Endothelial cell (in vitro differentiated cells): ENCODE results near the gene TEN1. TPM values are rescaled to one million over a fixed set of nuclear protein-coding genes. Genes with fewer than 3 reads are reported as not detected.

Experiments used
- DNase-seq: peaks from one replicate; pipeline ENCODE4 v3.0.0; 2021; ENCODE audit warnings: low spot score
- H3K27ac Mint-ChIP-seq: one replicate; pipeline ENCODE4 v1.8.0; 2021; ENCODE audit warnings: mixed read lengths, inconsistent platforms; ENCODE audit not compliant: unreplicated experiment
- H3K27me3 Mint-ChIP-seq: one replicate; pipeline ENCODE4 v1.8.0; 2021; ENCODE audit warnings: mild to moderate bottlenecking, moderate library complexity, mixed read lengths, inconsistent platforms; ENCODE audit not compliant: unreplicated experiment
- H3K36me3 Mint-ChIP-seq: one replicate; pipeline ENCODE4 v1.8.0; 2021; ENCODE audit warnings: mild to moderate bottlenecking, low read depth, mixed read lengths, inconsistent platforms; ENCODE audit not compliant: unreplicated experiment
- H3K4me1 Mint-ChIP-seq: one replicate; pipeline ENCODE4 v1.8.0; 2021; ENCODE audit warnings: mild to moderate bottlenecking, mixed read lengths, inconsistent platforms; ENCODE audit not compliant: unreplicated experiment
- H3K4me3 Mint-ChIP-seq: one replicate; pipeline ENCODE4 v1.8.0; 2021; ENCODE audit warnings: mild to moderate bottlenecking, mixed read lengths, inconsistent platforms; ENCODE audit not compliant: unreplicated experiment
- H3K9me3 Mint-ChIP-seq: one replicate; pipeline ENCODE4 v1.8.0; 2021; ENCODE audit warnings: mixed read lengths, inconsistent platforms; ENCODE audit not compliant: unreplicated experiment
- total RNA-seq: library from RNA; stranded (reverse); fragmentation: NEBNext Ultra II Directional; extraction: Animal tissue kit (Norgen Biotek cat#: 25700); gene quantifications from one replicate; pipeline ENCODE4 v1.2.1, GENCODE V29; 2021; ENCODE audit not compliant: unreplicated experiment
- TF ChIP-seq, protein P1 (sequence below): fragments of 200-600 bp; sonication (generic); IDR thresholded peaks from one replicate; pipeline ENCODE4 v1.5.0; 2021; ENCODE audit warnings: antibody characterized with exemption; ENCODE audit not compliant: unreplicated experiment

The TEN1 gene
- total RNA-seq, 1 donor from 2014 or later, result 22.6 TPM

DNA sequence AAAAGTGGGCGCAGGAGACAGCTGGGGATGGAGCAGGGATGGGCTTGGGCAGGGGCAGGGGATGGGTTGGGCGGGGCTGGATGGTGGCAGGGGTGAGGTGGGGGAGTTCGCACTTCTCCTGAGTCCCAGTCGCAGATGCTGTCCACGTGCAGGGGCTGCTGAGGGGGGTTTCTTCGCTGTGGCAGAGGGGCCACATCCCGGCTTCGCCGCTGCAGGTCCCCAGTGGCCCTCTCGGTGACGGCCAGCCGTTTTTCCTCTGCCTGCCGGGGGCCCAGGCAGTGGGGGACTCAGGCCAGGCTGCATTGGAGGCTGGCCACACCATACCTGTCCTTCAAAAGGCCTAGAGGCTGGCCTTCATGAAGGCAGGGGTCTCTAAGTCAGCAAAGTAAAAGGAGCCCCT, 39.8 kb downstream of the TEN1 start:
- Mint-ChIP-seq H3K36me3 (no peaks in the 10 kb centered on the region), H3K4me1 (peaks cover 6% of the 10 kb centered on the region), H3K9me3 (no peaks in the 10 kb centered on the region), H3K27me3 (peaks cover 9% of the 10 kb centered on the region), H3K4me3 (no peak overlapping the region), H3K27ac (no peak overlapping the region)
- TF ChIP-seq, protein P1, sequence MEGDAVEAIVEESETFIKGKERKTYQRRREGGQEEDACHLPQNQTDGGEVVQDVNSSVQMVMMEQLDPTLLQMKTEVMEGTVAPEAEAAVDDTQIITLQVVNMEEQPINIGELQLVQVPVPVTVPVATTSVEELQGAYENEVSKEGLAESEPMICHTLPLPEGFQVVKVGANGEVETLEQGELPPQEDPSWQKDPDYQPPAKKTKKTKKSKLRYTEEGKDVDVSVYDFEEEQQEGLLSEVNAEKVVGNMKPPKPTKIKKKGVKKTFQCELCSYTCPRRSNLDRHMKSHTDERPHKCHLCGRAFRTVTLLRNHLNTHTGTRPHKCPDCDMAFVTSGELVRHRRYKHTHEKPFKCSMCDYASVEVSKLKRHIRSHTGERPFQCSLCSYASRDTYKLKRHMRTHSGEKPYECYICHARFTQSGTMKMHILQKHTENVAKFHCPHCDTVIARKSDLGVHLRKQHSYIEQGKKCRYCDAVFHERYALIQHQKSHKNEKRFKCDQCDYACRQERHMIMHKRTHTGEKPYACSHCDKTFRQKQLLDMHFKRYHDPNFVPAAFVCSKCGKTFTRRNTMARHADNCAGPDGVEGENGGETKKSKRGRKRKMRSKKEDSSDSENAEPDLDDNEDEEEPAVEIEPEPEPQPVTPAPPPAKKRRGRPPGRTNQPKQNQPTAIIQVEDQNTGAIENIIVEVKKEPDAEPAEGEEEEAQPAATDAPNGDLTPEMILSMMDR, result no peak
- no peak for DNase-seq

DNA sequence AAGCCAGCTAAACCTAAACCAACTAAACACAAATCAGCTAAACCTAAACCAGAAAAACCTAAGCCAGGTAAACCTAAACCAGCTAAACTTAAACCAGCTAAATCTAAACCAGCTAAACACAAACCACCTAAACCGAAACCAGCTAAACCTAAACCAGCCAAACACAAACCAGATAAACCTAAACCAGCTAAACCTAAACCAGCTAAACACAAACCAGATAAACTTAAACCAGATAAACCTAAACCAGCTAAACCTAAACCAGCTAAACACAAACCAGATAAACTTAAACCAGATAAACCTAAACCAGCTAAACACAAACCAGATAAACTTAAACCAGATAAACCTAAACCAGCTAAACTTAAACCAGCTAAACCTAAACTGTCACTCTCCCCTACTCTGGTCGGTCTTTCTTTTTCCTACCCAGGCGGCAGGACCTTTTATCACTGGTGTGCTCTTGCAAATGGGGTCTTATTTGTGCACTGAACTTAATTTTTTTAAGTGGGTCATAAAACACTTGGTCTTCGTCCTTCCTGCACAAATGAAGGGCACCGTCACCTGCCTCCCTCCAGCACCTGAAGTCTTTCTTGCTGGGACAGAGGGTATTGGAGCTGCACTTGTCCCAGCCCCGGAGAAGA, 40.9 kb downstream of the TEN1 start:
- Mint-ChIP-seq H3K9me3 (no peaks in the 10 kb centered on the region), H3K4me1 (peaks cover 6% of the 10 kb centered on the region), H3K4me3 (no peak overlapping the region), H3K27ac (no peak overlapping the region), H3K36me3 (no peaks in the 10 kb centered on the region), H3K27me3 (peaks cover 9% of the 10 kb centered on the region)
- TF ChIP-seq, protein P1, result no peak
- no peak for DNase-seq

DNA sequence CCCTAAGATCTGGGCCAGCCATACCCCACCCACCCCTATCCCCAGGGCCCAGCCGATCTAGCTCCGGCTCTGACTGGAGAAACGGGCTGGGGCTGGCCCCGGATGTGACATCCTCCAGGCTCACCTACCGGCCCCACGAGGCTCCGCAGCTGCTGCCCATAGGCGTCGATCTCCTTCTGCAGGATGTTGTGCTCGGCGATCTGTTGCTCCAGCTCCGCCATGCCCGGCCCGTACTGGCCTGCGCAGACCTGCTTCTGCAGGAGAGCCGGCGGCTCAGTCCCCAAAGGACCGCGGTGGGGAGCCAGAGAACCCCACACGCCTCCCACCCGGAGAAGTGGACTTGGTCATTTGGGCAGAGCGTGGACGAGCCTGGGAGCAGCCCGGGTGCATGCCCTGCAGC, 43.2 kb downstream of the TEN1 start:
- no peak overlapping the region for H3K4me3 Mint-ChIP-seq
- H3K4me1 Mint-ChIP-seq, result peaks cover 6% of the 10 kb centered on the region
- TF ChIP-seq, protein P1, result no peak
- no peak for DNase-seq
- H3K27ac Mint-ChIP-seq, result no peak overlapping the region
- no peaks in the 10 kb centered on the region for H3K36me3 Mint-ChIP-seq
- H3K9me3 Mint-ChIP-seq, result no peaks in the 10 kb centered on the region
- H3K27me3 Mint-ChIP-seq, result peaks cover 12% of the 10 kb centered on the region

DNA sequence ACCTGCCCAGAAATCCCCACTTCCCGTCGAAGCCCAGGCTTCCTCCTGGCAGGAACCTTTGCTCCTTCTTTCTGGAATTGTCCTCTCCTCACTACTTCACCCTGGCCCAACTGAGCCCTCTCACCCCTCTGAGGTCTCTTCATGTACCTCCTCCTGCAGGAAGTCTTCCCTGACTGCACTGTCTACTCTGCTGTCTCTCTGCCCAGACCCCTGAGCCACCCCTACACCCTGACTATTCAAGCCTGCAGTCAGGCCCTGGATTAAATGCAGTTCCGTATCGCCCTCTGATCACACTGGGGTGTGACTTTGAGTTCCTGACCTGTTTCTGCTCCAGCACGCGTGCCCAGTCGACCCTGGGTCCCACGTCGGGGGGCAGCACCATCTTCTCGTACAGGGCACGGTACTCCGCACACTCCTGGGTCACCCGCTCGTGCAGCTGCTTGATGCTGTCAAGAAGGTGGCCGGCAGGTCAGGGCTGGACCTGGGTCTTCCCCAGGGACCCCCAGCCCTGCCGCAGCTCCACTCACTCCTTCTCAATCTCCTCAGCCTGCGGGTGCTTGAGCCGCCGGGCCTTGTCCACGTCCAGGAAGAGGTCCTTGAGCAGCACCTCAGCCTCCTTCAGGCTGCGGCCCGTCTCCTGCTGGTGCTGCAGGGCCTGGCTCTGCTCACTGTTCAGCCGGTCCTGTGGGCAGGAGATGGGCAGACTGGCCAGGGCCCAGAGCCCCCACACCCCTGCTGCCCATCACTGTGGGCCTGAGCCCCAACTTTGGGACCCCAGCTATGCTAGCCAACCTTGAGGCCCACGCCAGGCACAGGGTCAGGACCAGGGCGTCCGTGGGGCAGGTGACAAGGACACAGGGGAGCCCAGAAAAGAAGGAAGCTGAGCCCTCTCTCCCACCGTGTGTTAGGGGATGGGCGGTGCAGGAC, 44.2 kb downstream of the TEN1 start:
- no peak for DNase-seq
- Mint-ChIP-seq H3K36me3 (no peaks in the 10 kb centered on the region), H3K4me1 (peaks cover 6% of the 10 kb centered on the region), H3K9me3 (no peaks in the 10 kb centered on the region), H3K27ac (peak overlapping the region; percentile 18), H3K4me3 (peak overlapping the region; percentile 31), H3K27me3 (peaks cover 12% of the 10 kb centered on the region)
- TF ChIP-seq, protein P1, result no peak

DNA sequence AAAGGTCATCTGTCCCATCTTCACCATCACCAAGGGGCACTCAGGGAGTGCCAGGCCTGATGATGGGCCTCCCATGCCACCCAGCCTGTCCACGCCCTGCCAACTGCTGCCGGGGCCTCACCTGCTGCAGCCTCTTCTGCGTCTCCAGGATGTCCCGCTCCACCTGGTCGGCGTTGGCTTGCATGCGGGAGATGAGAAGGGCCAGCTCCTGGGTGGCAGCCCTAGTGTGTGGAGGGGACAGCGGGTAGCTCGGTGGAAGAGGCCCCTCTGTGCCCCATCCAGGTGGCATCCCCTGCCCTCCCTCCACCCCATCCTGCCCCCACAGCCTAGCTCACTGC, 44.8 kb downstream of the TEN1 start:
- TF ChIP-seq, protein P1, result no peak
- Mint-ChIP-seq H3K27ac (no peak overlapping the region), H3K9me3 (no peaks in the 10 kb centered on the region), H3K27me3 (peaks cover 12% of the 10 kb centered on the region), H3K4me1 (peaks cover 6% of the 10 kb centered on the region), H3K36me3 (no peaks in the 10 kb centered on the region), H3K4me3 (no peak overlapping the region)
- DNase-seq, result no peak
